ENCODE measurements around the gene SH3BGR. TPM values are rescaled to one million over a fixed set of nuclear protein-coding genes. Genes with fewer than 3 reads are reported as not detected.
A peak's percentile ranks its signal among the peaks of the same experiment; 100 is the strongest.

SH3BGR gene
- total RNA-seq, 2 donors from 2014 or later, result 2.4 to 4.0 TPM

- no peaks in the 10 kb centered on the region for H3K27me3 Mint-ChIP-seq (ENCODE audit: low read depth)
- H3K9me3 Mint-ChIP-seq, result peaks cover 0 to 1% of the 10 kb centered on the region in 2 donors
- ATAC-seq (replicated peaks in 1 of 2) (no peak), DNase-seq (no peak)
- no peaks in the 10 kb centered on the region for H3K4me1 Mint-ChIP-seq (ENCODE audit: low read depth)
- no peaks in the 10 kb centered on the region for H3K36me3 Mint-ChIP-seq (ENCODE audit: insufficient read depth in 2 of 2)
- H3K4me3 Mint-ChIP-seq, result no peak overlapping the region
- no peak overlapping the region for H3K27ac Mint-ChIP-seq
Measured at GRCh38 chr21:39504230-39504629, 52.5 kb downstream of the SH3BGR start.

GRCh38 chr21:39510240-39510639 lies 58.5 kb downstream of the SH3BGR start:
- ATAC-seq (replicated peaks in 1 of 2), result no peak
- Mint-ChIP-seq H3K4me1 (ENCODE audit: low read depth) (no peaks in the 10 kb centered on the region), H3K4me3 (no peak overlapping the region), H3K9me3 (peaks cover 0 to 1% of the 10 kb centered on the region in 2 donors), H3K36me3 (ENCODE audit: insufficient read depth in 2 of 2) (no peaks in the 10 kb centered on the region), H3K27ac (no peak overlapping the region), H3K27me3 (ENCODE audit: low read depth) (no peaks in the 10 kb centered on the region)
- no peak for DNase-seq

- H3K27ac Mint-ChIP-seq, result no peak overlapping the region
- no peaks in the 10 kb centered on the region for H3K4me1 Mint-ChIP-seq (ENCODE audit: low read depth)
- peaks cover 0 to under 1% of the 10 kb centered on the region in 2 donors for H3K9me3 Mint-ChIP-seq
- DNase-seq (no peak), ATAC-seq (replicated peaks in 1 of 2) (no peak)
- no peak overlapping the region for H3K4me3 Mint-ChIP-seq
- H3K36me3 Mint-ChIP-seq (ENCODE audit: insufficient read depth in 2 of 2), result no peaks in the 10 kb centered on the region
- H3K27me3 Mint-ChIP-seq (ENCODE audit: low read depth), result no peaks in the 10 kb centered on the region
Measured at GRCh38 chr21:39511102-39511501, 59.3 kb downstream of the SH3BGR start.

- Mint-ChIP-seq H3K36me3 (ENCODE audit: insufficient read depth in 2 of 2) (no peaks in the 10 kb centered on the region), H3K9me3 (no peaks in the 10 kb centered on the region), H3K27me3 (ENCODE audit: low read depth) (no peaks in the 10 kb centered on the region), H3K4me3 (no peak overlapping the region), H3K4me1 (ENCODE audit: low read depth) (no peaks in the 10 kb centered on the region), H3K27ac (no peak overlapping the region)
- DNase-seq (no peak), ATAC-seq (replicated peaks in 1 of 2) (no peak)
Measured at GRCh38 chr21:39513735-39514134, 62.0 kb downstream of the SH3BGR start.

- ATAC-seq (replicated peaks in 1 of 2) (no peak), DNase-seq (no peak)
- H3K27ac Mint-ChIP-seq, result no peak overlapping the region
- H3K4me1 Mint-ChIP-seq (ENCODE audit: low read depth), result no peaks in the 10 kb centered on the region
- H3K9me3 Mint-ChIP-seq, result no peaks in the 10 kb centered on the region
- no peaks in the 10 kb centered on the region for H3K27me3 Mint-ChIP-seq (ENCODE audit: low read depth)
- no peaks in the 10 kb centered on the region for H3K36me3 Mint-ChIP-seq (ENCODE audit: insufficient read depth in 2 of 2)
- no peak overlapping the region for H3K4me3 Mint-ChIP-seq
Measured at GRCh38 chr21:39515684-39516472, 64.1 kb downstream of the SH3BGR start.

GRCh38 chr21:39518055-39518846 lies 66.5 kb downstream of the SH3BGR start:
- no peaks in the 10 kb centered on the region for H3K36me3 Mint-ChIP-seq (ENCODE audit: insufficient read depth in 2 of 2)
- H3K4me3 Mint-ChIP-seq, result no peak overlapping the region
- DNase-seq, result peak; percentile 45 to 49
- peak; percentile 77 for ATAC-seq (replicated peaks in 1 of 2)
- H3K4me1 Mint-ChIP-seq (ENCODE audit: low read depth), result no peaks in the 10 kb centered on the region
- no peaks in the 10 kb centered on the region for H3K27me3 Mint-ChIP-seq (ENCODE audit: low read depth)
- no peaks in the 10 kb centered on the region for H3K9me3 Mint-ChIP-seq
- no peak overlapping the region for H3K27ac Mint-ChIP-seq

GRCh38 chr21:39518847-39519210 lies 67.1 kb downstream of the SH3BGR start:
- no peaks in the 10 kb centered on the region for H3K27me3 Mint-ChIP-seq (ENCODE audit: low read depth)
- no peaks in the 10 kb centered on the region for H3K36me3 Mint-ChIP-seq (ENCODE audit: insufficient read depth in 2 of 2)
- DNase-seq (no peak), ATAC-seq (replicated peaks in 1 of 2) (no peak)
- H3K4me3 Mint-ChIP-seq, result no peak overlapping the region
- no peaks in the 10 kb centered on the region for H3K4me1 Mint-ChIP-seq (ENCODE audit: low read depth)
- H3K9me3 Mint-ChIP-seq, result no peaks in the 10 kb centered on the region
- H3K27ac Mint-ChIP-seq, result no peak overlapping the region

GRCh38 chr21:39519835-39520234 lies 68.1 kb downstream of the SH3BGR start:
- ATAC-seq (replicated peaks in 1 of 2) (no peak), DNase-seq (no peak)
- Mint-ChIP-seq H3K36me3 (ENCODE audit: insufficient read depth in 2 of 2) (no peaks in the 10 kb centered on the region), H3K27ac (no peak overlapping the region), H3K27me3 (ENCODE audit: low read depth) (no peaks in the 10 kb centered on the region), H3K4me1 (ENCODE audit: low read depth) (no peaks in the 10 kb centered on the region), H3K4me3 (no peak overlapping the region), H3K9me3 (no peaks in the 10 kb centered on the region)

GRCh38 chr21:39523399-39523798 lies 71.6 kb downstream of the SH3BGR start:
- DNase-seq (no peak), ATAC-seq (replicated peaks in 1 of 2) (no peak)
- H3K4me3 Mint-ChIP-seq, result no peak overlapping the region
- H3K27ac Mint-ChIP-seq, result no peak overlapping the region
- peaks cover 10% of the 10 kb centered on the region for H3K27me3 Mint-ChIP-seq (ENCODE audit: low read depth)
- peaks cover 5% of the 10 kb centered on the region for H3K4me1 Mint-ChIP-seq (ENCODE audit: low read depth)
- H3K9me3 Mint-ChIP-seq, result no peaks in the 10 kb centered on the region
- no peaks in the 10 kb centered on the region for H3K36me3 Mint-ChIP-seq (ENCODE audit: insufficient read depth in 2 of 2)

GRCh38 chr21:39523915-39524314 lies 72.1 kb downstream of the SH3BGR start:
- H3K4me3 Mint-ChIP-seq, result no peak overlapping the region

GRCh38 chr21:39525129-39525528 lies 73.4 kb downstream of the SH3BGR start:
- DNase-seq, result no peak
- peaks cover 5% of the 10 kb centered on the region for H3K4me1 Mint-ChIP-seq (ENCODE audit: low read depth)
- no peak for ATAC-seq (replicated peaks in 1 of 2)
- peaks cover 10% of the 10 kb centered on the region for H3K27me3 Mint-ChIP-seq (ENCODE audit: low read depth)
- no peaks in the 10 kb centered on the region for H3K9me3 Mint-ChIP-seq
- H3K36me3 Mint-ChIP-seq (ENCODE audit: insufficient read depth in 2 of 2), result no peaks in the 10 kb centered on the region
- no peak overlapping the region for H3K27ac Mint-ChIP-seq
- H3K4me3 Mint-ChIP-seq, result no peak overlapping the region

More at GRCh38 chr21:39523915-39524314, 72.1 kb downstream of the SH3BGR start:
- Mint-ChIP-seq H3K9me3 (no peaks in the 10 kb centered on the region), H3K27ac (no peak overlapping the region), H3K27me3 (ENCODE audit: low read depth) (peaks cover 10% of the 10 kb centered on the region), H3K36me3 (ENCODE audit: insufficient read depth in 2 of 2) (no peaks in the 10 kb centered on the region), H3K4me1 (ENCODE audit: low read depth) (peaks cover 5% of the 10 kb centered on the region)
- no peak for ATAC-seq (replicated peaks in 1 of 2)
- no peak for DNase-seq

GRCh38 chr21:39525601-39526000 lies 73.8 kb downstream of the SH3BGR start:
- H3K9me3 Mint-ChIP-seq, result no peaks in the 10 kb centered on the region
- DNase-seq, result no peak
- no peak for ATAC-seq (replicated peaks in 1 of 2)
- no peaks in the 10 kb centered on the region for H3K36me3 Mint-ChIP-seq (ENCODE audit: insufficient read depth in 2 of 2)
- peaks cover 5% of the 10 kb centered on the region for H3K4me1 Mint-ChIP-seq (ENCODE audit: low read depth)
- H3K27ac Mint-ChIP-seq, result no peak overlapping the region
- no peak overlapping the region for H3K4me3 Mint-ChIP-seq
- peaks cover 10% of the 10 kb centered on the region for H3K27me3 Mint-ChIP-seq (ENCODE audit: low read depth)

- Mint-ChIP-seq H3K4me1 (ENCODE audit: low read depth) (peaks cover 5% of the 10 kb centered on the region), H3K27me3 (ENCODE audit: low read depth) (peaks cover 19% of the 10 kb centered on the region), H3K27ac (no peak overlapping the region), H3K36me3 (ENCODE audit: insufficient read depth in 2 of 2) (no peaks in the 10 kb centered on the region), H3K4me3 (no peak overlapping the region), H3K9me3 (no peaks in the 10 kb centered on the region)
- ATAC-seq (replicated peaks in 1 of 2) (no peak), DNase-seq (no peak)
Measured at GRCh38 chr21:39527067-39527595, 75.4 kb downstream of the SH3BGR start.
